ENCODE results near the gene CCDC102A. TPM values are rescaled to one million over a fixed set of nuclear protein-coding genes. Genes with fewer than 3 reads are reported as not detected.
"Not testable (repeated sequence)": the region's sequence is repeated elsewhere in the genome, so short reads cannot be mapped to it uniquely, and the experiment has no call there.

The CCDC102A gene
- total RNA-seq (2014; rRNA removed; shearing (Covaris generic)), result 7.6 and 7.7 TPM in 2 replicates

DNA sequence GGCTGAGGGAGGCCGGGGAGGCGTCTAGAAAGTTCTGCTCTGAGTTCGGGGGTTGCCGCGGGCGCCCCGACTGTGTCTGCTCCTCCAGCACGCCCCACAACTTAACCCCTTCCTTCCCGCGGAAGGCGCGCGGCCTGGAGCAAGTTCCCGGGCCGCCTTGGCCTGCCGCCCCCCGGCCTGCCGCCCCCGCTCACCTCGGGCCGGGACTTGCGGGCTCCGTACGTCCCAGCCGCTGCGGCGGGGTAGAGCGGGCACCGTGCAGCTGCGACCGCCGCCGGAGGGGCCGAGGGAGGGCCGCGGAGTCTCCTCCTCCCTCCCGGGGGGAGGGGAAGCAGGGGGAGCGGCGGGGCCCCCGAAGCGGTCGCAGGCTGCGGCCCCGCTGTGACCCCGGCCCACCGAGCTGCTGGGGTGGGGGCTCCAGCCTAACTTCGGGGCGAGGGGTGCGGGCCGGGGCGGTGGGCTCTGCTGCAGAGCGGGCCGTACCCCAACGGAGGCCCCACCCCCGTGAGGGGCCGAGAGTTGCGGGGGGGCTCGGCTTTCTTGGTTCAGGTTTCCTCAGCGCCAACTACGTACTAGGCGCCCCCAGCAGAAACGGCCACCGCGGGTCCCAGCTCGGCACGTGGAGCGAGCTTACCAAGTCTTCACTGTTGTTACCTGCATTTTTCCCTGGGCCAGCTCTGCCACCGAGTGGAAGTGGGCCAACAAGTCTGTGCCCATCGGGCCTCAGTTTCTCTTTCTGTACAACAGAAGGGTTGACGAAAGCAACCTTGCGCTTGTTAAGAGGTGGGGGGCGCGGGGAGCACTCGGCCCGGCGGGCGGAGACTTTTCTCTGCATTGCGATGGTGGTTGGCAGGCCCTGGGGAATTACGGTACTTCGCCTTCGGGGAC, at the start of gene CCDC102A:
Gene CCDC102A (minus strand): TSS at position 266 of the 888 bp plus-strand sequence. CDS start 7,394 bp downstream, outside the sequence.
- no peak for DNase-seq (ENCODE audit: low spot score)

DNA sequence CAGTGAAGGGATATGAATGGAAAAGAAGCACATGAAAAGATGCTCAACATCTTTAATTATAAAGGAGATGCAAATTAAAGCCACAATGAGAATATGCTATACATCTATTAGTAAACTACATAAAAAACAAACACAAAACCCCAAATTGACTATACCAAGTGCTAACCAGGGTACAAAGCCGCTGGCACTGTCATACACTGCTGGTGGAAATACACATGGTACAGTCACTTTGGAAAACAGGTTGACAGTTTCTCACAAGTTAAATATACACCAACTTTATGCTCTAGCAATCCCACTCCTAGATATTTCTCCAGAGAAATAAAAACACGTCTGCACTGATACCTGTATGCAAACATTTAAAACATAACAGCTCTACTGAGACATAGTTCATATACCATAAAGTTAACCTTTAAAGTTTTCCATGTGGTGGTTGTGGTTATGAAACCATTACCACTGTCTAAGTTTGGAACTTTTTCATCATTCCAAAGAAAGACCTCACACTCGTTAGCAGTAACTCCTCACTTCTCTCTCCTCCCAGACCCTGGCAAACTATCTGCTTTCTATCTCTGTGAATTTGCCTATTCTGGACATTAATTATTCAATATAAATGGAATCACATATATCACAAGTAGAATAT, 48.8 kb upstream of the CCDC102A start:
- DNase-seq (ENCODE audit: low spot score), result no peak

DNA sequence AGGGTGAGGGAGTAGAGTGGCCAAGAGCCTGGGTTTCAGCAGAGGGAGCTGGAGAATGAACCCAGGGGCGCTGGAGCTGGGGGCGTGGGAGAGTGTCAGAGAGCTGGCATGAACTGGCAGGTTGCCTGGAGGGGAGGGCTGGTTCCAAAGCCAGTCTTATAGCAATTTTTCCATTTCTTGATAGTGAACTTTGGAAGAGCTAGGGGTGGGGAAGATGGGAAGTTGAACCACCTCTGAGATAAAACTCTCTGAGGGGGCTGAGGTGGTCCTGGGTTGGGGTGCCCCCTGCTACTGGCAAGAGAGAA, 42.9 kb upstream of the CCDC102A start:
- no peak for DNase-seq (ENCODE audit: low spot score)

DNA sequence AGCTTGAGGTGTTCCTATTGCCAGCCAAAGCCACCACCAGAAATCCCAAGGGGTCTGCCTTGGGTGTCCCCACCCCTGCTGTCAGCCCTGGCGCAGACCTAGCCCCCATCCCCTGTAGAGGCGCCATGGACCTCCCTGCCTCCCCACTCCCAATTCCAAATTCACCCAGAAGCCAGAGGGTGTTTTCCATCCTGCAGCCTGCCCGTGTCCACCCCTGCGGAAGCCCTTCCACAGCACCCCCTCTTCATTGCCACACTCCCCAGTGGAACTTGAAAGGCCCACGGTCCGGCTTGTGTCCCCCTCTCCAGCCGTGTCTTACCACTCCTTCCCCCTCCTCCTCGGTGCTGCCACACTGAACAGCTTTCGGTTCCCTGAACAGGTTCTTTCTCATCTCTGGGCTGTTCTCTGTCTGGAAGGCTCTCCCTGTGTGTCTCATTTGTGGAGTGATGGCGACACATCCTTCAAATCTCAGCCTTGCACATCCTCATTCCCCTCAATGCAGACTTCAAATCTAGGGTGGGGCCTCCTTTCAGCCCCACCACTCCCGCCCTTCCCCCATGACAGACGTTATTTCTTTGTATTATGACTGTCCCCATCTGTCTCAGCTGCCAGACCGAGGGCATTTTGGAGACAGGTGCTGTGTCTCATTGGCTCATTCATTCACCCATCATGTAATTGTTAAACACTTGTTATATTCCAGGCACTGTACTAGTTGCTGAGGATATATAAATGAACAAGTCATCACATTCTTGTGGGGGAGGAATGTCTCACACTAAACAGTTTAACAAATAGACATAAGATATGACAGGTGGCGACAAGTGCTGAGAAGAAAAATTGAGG, 42.4 kb upstream of the CCDC102A start:
- DNase-seq (ENCODE audit: low spot score), result no peak

DNA sequence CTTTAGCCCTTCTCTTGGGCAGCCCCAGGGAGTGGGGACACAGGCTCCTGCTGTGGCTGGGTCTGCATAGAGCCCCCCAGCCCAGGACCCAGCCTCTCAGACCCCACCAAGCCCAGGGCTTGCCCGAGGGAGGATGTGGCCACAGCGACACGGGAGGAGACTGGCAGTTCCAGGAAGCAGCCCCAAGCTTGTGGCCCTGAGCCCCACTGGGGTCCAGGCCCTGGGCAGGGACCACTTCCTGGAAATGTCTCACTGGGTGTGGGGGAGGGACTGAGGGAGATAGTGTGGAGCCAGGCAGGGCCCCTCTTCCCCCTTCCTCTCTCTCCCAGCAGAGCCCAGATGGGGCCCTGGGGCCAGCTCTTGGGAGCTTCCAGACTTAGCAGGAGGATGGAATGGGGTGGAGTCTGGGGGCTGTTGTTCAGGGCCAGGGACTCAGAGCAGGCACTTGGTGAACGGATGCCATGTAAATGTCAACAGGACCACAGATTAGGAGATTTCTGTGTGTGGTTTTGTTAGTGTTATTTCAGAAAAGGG, 41.4 kb upstream of the CCDC102A start:
- DNase-seq (ENCODE audit: low spot score), result no peak

DNA sequence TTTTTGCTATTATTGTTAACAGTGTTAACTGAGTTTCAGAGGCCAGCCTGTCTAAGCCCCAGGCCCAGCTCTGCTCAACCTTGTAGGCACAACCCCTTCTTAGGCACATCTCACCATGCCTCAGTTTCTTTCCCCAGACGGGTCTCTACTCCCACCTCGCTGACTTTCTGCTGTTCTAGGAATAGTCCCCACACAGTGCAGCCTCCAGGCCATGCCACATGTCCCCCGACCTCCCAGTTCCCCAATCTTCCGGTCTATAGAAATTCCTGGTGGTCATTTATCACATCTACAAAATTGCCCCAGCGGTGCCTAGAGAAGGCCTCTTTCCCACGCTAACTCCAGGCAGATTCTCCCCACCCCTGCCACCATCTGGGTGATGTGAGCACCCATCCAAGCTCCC, 40.8 kb upstream of the CCDC102A start:
- DNase-seq (ENCODE audit: low spot score), result no peak

DNA sequence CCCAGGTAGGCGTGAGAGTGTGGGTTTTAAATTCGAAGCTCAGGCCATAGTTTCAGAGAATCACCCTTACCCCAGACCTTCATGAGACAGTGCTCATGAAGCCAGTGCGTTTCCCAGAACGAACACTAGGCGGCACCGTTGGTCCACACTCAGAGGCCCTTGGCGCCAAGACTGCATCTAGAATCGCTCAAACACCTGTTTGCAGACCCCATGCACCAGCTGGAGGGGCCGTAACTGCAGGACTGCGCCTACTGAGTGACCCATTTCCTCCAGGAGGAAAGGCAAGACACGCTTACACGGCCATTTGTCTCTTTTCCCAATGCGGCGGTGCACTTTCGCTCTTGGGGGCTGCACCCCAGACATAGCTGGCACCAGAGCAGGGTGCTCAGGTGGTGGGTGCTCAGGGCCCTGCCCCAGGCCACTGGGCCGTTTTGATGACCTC, 40.1 kb upstream of the CCDC102A start:
- DNase-seq (ENCODE audit: low spot score), result peak; percentile 82

DNA sequence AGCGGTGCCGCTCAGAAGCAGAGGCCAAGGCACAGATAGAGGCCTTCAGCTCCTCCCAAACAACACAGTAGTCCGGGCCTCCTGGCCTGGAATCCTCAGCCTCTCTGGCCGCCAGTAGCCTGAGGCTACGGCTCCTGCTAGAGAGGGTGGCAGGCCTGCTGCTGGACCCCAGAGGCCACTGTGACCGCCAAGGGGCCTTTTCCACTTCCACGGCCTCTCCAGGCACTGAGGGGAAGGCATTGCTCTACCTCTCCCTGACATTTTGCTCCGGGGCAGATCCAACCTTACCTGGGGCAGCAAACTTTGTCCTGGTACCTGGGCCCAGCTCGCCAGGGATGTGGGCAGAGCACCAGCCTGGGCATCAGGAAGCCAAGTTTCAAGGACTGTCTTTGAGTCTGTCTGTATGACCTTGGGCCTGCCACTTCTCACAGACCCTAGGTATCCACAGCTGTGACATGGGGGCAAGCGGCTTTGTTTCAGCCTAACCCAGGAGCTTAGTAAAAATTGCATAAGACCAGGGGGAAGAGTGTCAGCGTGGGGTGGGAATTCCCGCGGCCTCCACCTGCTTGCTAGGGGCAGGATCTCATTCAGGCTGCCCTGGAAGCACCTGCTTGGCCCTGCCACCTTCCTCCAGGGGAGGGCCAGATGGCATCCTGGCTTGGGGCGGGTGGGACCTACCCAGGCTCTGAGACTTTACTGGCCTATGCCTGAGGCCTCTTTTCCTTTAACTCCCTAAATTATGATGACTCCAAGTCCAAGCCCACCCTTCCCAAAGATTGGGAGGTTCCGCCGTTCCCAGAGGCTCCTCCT, 39.3 kb upstream of the CCDC102A start:
- no peak for DNase-seq (ENCODE audit: low spot score)

DNA sequence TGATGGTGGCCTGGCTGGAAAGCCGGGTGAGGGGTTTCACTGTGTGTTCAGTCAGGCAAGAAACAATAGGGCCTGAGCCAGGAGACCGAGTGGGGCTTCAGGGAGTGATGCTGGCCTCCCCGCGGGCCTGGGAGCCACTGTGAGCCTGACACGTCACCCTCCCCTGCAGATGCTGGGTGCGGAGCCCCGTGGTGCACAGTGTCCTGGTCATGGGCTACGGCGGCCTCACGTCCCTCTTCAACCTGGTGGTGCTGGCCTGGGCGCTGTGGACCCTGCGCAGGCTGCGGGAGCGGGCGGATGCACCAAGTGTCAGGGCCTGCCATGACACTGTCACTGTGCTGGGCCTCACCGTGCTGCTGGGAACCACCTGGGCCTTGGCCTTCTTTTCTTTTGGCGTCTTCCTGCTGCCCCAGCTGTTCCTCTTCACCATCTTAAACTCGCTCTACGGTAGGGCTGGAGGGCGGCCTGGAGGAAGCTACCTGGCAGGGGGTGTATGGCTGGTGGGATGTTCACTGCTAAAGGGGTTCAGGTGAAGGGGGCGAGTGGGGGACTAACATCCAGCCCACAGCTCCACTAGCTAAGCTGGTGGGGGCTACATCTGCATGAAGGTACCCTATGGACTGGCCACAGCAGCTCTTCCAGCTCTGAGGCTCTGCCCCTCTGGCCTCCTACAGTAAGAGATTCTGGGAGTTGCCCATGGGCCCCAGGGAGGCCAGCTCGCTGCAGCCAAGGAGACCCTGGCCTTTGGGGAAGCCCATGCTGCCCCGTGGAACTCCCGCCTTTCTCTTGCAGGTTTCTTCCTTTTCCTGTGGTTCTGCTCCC, 38.5 kb upstream of the CCDC102A start:
- no peak for DNase-seq (ENCODE audit: low spot score)

DNA sequence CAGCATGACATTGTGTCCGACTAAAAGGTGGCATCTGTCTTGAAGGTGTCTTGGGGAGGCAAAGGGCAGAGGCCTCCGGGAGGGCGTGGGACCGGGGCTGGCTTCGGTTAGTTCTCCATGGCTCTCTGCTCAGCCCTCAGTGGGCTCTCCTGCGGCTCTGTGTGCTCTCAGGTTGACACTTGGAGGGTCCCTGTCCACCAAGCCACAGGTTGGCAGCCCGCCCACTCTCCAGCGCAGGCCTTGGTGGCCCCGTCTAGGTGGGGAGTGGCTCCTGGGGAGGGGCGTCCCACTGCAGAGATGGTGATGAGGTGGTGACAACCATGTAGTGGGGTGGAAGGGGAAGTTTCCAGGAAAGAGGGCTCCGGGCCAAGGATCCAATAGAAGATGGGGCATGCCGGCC, 37.7 kb upstream of the CCDC102A start:
- DNase-seq (ENCODE audit: low spot score), result no peak

DNA sequence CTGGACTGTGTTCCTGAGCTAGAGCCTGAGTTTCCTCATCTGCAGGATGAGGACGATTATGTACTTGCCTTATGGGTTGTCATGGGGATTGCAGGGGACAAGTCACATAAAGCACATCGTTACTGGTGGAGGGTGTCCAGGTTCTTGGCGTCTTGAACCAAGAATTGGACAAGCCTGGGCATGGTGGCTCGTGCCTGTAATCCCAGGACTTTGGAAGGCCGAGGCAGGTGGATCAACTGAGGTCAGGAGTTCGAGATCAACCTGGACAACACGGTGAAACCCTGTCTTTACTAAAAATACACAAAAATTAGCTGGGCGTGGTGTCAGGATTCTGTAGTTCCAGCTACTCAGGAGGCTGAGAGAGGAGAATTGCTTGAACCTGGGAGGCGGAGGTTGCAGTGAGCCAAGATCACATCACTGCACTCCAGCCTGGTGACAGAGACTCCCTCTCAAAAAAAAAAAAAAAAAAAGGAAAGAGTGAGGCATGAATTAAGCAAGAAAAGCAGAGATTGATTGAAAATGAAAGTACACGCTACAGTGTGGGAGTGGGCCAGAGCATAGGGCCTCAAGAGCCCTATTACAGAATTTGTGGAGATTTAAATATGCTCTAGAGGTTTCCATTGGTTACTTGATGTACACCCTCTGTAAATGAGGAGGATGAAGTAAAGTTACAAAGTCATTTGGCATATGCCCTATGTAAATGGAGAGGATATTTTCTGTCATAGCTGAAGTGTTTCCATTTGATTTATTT, 36.8 kb upstream of the CCDC102A start:
- no peak for DNase-seq (ENCODE audit: low spot score)

DNA sequence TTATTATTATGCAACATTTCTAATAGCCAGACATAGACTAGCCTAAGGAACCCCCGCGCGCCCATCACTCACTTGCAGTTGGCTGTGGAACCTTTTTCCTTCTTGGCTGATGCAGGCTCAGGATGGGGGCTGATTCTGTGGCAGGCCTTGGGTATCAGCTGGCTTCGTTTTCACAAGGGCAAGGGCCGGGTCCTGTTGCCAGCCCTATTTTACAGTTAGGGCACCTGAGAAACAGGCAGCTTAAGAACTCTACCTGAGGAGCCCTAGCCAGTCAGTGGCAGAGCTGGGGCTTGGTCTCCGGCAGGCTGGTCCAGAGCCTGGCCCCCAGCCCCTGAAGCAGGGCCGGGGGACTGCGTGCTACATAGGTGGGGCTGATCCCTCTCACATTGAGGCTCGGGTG, 34.7 kb upstream of the CCDC102A start:
- DNase-seq (ENCODE audit: low spot score), result no peak

DNA sequence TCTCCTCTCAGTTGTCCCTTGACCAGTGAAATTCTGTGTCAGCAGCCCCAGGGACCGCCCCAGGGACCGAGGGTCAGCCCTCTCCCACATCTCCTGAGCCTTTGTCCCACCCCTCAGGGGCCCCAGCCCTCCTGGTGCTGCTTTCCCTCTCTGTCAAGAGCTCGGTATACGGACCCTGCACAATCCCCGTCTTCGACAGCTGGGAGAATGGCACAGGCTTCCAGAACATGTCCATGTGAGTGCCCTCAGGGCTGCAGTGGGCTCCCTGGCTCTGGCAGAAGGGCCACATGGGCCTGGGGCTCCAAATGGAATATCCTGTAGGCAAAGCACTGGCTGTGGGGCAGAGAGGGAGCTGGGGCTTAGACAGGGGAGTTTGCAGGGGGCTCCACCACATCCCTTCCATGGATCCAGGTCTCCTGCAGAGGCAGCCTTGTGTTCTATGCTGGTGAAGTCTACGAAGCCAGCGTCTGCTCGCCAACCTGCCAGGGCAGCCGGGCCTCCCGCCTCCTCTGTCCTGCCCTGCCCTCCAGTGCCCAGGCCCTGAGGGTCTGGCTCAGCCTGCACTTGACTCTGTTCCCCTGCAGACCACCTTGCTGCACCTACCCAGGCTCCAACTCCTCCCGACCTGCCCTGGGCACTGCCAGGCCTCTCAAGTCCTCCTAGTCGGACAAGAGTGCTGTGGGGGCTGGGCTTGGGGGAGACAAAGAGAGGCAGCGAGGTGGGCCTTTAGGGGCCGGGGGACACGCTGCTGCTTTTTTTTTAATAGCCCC, 34.1 kb upstream of the CCDC102A start:
- no peak for DNase-seq (ENCODE audit: low spot score)

DNA sequence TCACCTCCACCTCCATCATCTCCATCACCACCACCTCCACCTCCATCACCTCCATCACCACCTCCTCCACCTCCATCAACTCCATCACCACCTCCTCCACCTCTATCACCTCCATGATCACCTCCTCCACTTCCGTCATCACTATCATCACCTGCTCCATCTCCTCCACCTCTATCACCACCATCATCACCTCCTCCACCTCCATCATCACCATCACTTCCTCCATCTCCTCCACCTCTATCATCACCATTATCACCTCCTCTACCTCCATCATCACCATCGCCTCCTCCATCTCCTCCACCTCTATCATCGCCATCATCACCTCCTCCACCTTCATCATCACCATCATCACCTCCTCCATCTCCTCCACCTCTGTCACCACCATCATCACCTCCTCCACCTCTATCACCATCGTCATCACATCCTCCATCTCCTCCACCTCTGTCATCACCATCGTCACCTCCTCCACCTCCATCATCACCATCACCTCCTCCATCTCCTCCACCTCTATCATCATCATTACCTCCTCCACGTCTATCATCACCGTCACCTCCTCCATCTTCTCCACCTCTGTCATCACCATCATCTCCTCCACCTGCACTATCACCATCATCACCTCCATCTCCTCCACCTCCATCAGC, 33.1 kb upstream of the CCDC102A start:
- no peak for DNase-seq (ENCODE audit: low spot score)

DNA sequence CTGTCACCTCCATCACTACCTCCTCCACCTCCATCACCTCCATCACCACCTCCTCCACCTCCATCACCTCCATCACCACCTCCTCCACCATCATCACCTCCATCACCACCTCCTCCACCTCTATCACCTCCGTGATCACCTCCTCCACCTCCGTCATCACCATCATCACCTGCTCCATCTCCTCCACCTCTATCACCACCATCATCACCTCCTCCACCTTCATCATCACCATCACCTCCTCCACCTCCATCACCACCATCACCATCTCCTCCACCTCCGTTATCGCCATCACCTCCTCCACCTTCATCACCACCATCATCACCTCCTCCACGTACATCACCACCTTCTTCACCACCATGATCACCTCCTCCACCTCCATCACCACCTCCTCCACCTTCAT, 32.4 kb upstream of the CCDC102A start:
- DNase-seq (ENCODE audit: low spot score), result not testable (repeated sequence)

DNA sequence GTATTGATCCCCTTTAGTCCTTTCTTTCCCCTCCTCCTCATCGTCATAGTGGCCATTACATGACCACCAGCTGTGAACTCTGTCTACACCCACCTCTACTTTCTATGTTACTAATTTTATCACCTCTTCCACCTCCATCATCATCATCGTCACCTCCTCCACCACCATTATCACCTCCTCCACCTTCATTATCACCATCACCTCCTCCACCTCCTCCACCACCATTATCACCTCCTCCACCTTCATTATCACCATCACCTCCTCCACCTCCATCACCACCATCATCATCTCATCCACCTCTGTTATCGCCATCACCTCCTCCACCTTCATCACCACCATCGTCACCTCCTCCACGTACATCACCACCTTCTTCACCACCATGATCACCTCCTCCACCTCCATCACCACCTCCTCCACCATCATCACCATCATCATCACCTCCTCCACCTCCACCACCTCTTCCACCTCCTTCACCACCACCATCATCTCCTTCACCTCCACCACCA, 31.9 kb upstream of the CCDC102A start:
- DNase-seq (ENCODE audit: low spot score), result no peak

DNA sequence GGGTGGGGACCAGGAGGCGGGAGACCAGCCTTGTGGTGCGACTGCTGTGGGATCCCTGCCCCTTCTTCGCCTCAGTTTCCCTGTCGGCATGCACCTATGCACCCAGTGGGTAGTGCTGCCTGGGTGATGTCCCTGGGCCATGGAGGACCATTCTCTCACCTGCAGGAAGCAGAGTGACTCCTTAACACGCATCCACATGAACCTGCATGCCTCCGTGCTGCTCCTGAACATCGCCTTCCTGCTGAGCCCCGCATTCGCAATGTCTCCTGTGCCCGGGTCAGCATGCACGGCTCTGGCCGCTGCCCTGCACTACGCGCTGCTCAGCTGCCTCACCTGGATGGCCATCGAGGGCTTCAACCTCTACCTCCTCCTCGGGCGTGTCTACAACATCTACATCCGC, 31.3 kb upstream of the CCDC102A start:
- no peak for DNase-seq (ENCODE audit: low spot score)

DNA sequence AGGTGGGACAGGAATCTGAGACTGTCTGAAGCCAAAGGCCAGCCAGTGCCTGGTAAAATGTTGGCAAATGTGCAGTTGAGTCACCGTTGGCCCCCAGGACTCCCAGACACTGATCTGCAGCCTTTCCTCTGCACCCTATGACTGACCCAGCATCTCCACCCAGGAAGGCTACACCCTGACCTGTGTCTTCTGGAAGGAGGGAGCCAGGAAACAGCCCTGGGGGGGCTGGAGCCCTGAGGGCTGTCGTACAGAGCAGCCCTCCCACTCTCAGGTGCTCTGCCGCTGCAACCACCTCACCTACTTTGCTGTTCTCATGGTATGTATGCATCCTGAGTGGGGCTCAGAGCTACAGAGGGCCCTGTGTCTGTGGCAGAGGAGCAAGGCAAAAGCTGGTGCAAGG, 30.1 kb upstream of the CCDC102A start:
- no peak for DNase-seq (ENCODE audit: low spot score)

Measured in HT-29 (cell line).